ENCODE measurements around the gene TTC12.

GRCh38 chr11:113286009-113286408 is 28.4 kb upstream of the TTC12 start:
- no peak for TF ChIP-seq CTCF (IDR thresholded peaks at IDR 0.05)
- TF ChIP-seq POLR2A (IDR thresholded peaks at IDR 0.05), result no peak

Measured in prostate gland (tissue), 2 donors.